H1 (cell line): Measurements from ENCODE around the gene CYP51A1. TPM values are rescaled to one million over a fixed set of nuclear protein-coding genes. Genes with fewer than 3 reads are reported as not detected.

ENCODE experiments used
- CTCF ChIA-PET: fragments of 300-600 bp; sonication (Branson Sonifier 250); formaldehyde crosslinking; loops from one replicate; lab custom pipeline; 2021; ENCODE audit not compliant: partially characterized antibody; lab: Charles Lee
- POLR2A ChIA-PET: fragments of 300-600 bp; sonication (Branson Sonifier 250); formaldehyde crosslinking; loops from one replicate; lab custom pipeline; 2021; ENCODE audit warnings: inconsistent platforms; ENCODE audit not compliant: partially characterized antibody; lab: Charles Lee
- DNase-seq, 2 experiments: peaks; one replicate each; pipeline versions ENCODE4 v3.0.0 to v3.0.0-alpha.2; 2010 to 2022; ENCODE audit warnings: low spot score in 2 of 2, low read depth in 1 of 2, mixed read lengths in 1 of 2
- FAIRE-seq: peaks from 2 replicates; lab custom pipeline; 2011; peaks lifted over from hg19 to GRCh38; lab: Jason Lieb, UNC
- H2AFZ ChIP-seq: 2 replicates; pipeline ENCODE4 v1.8.1; 2012; ENCODE audit warnings: low read length, inconsistent platforms
- H2AK5ac ChIP-seq: 2 replicates; pipeline ENCODE4 v1.6.1; 2013; ENCODE audit warnings: low read depth, low read length
- H2BK120ac ChIP-seq: replicated peaks from 2 replicates; pipeline ENCODE3; 2013; ENCODE audit warnings: low read depth, low read length, inconsistent platforms
- H2BK12ac ChIP-seq: 2 replicates; pipeline ENCODE4 v1.6.1; 2013; ENCODE audit warnings: low read depth, low read length
- H2BK15ac ChIP-seq: 2 replicates; pipeline ENCODE4 v1.6.1; 2013; ENCODE audit warnings: low read length
- H2BK20ac ChIP-seq: 2 replicates; pipeline ENCODE4 v1.6.1; 2013; ENCODE audit warnings: low read length
- H2BK5ac ChIP-seq: 2 replicates; pipeline ENCODE4 v1.6.1; 2013; ENCODE audit warnings: low read depth, low read length
- H3K14ac ChIP-seq: 2 replicates; pipeline ENCODE4 v1.6.1; 2013; ENCODE audit warnings: inconsistent platforms; ENCODE audit not compliant: insufficient read length
- H3K18ac ChIP-seq: 2 replicates; pipeline ENCODE4 v1.6.1; 2013; ENCODE audit warnings: low read length; ENCODE audit errors: extremely low read depth
- H3K23ac ChIP-seq: 2 replicates; pipeline ENCODE4 v1.6.1; 2013; ENCODE audit warnings: inconsistent platforms; ENCODE audit not compliant: insufficient read length
- H3K23me2 ChIP-seq: 2 replicates; pipeline ENCODE4 v1.6.1; 2013; ENCODE audit warnings: low read depth, low read length
- H3K27ac ChIP-seq: 2 replicates; pipeline ENCODE4 v1.6.1; 2011; ENCODE audit warnings: low read depth, low read length, inconsistent platforms
- H3K27me3 ChIP-seq, 4 experiments: replicated peaks in 1 of 4; 1 replicate in 1 of 4; 2 replicates in 3 of 4; pipeline versions ENCODE4 v1.6.1 to v1.8.1; 2011 to 2013; ENCODE audit warnings: low read length in 3 of 4, mild to moderate bottlenecking in 3 of 4, inconsistent platforms in 2 of 4, mixed read lengths in 2 of 4, moderate library complexity in 1 of 4; ENCODE audit not compliant: control insufficient read depth in 3 of 4, insufficient read depth in 3 of 4; ENCODE audit errors: extremely low read depth in 1 of 4
- H3K36me3 ChIP-seq, 4 experiments: 2 replicates each; pipeline versions ENCODE4 v1.6.1 to v1.8.1; 2011 to 2013; ENCODE audit warnings: mild to moderate bottlenecking in 4 of 4, low read length in 3 of 4, moderate library complexity in 2 of 4, control low read depth in 1 of 4, inconsistent platforms in 1 of 4; ENCODE audit not compliant: insufficient read depth in 4 of 4, control insufficient read depth in 2 of 4
- H3K4ac ChIP-seq: replicated peaks from 2 replicates; pipeline ENCODE3; 2013; ENCODE audit warnings: low read length, low read depth, mixed read lengths, inconsistent platforms; ENCODE audit not compliant: insufficient read length
- H3K4me1 ChIP-seq, 4 experiments: replicated peaks in 1 of 4; 1 replicate in 1 of 4; 2 replicates in 3 of 4; pipeline versions ENCODE4 v1.6.1 to v1.8.1; 2011 to 2013; ENCODE audit warnings: low read length in 3 of 4, inconsistent platforms in 2 of 4, mixed read lengths in 1 of 4; ENCODE audit not compliant: insufficient read depth in 4 of 4, control insufficient read depth in 3 of 4
- H3K4me2 ChIP-seq, 2 experiments: 2 replicates each; pipeline versions ENCODE4 v1.6.1 to v1.8.1; 2011 to 2013; ENCODE audit warnings: low read depth in 2 of 2, low read length in 2 of 2, control low read depth in 1 of 2, inconsistent platforms in 1 of 2, mild to moderate bottlenecking in 1 of 2; ENCODE audit not compliant: insufficient read depth in 1 of 2
- H3K4me3 ChIP-seq, 4 experiments: fragments of 200-600, 300-600 bp in 1 of 4; sonication (generic), shearing (Covaris generic), sonication (Bioruptor Twin) in 1 of 4; 2 replicates each; pipeline versions ENCODE4 v1.5.1 to v1.8.1; 2011 to 2016; ENCODE audit warnings: low read length in 4 of 4, low read depth in 3 of 4, control low read depth in 2 of 4, inconsistent platforms in 2 of 4, mild to moderate bottlenecking in 2 of 4, mixed read lengths in 1 of 4, moderate library complexity in 1 of 4; ENCODE audit not compliant: insufficient read depth in 2 of 4; ENCODE audit errors: extremely low read depth in 1 of 4
- H3K56ac ChIP-seq: replicated peaks from 2 replicates; pipeline ENCODE3; 2013; ENCODE audit warnings: low read depth, mild to moderate bottlenecking, mixed read lengths, low read length, inconsistent platforms; ENCODE audit not compliant: insufficient read length
- H3K79me1 ChIP-seq: 2 replicates; pipeline ENCODE4 v1.6.1; 2013; ENCODE audit warnings: low read depth, low read length, control low read depth
- H3K79me2 ChIP-seq, 2 experiments: 2 replicates each; pipeline versions ENCODE4 v1.6.1 to v1.8.1; 2012 to 2013; ENCODE audit warnings: low read length in 2 of 2, mild to moderate bottlenecking in 2 of 2, inconsistent platforms in 1 of 2; ENCODE audit not compliant: insufficient read depth in 2 of 2, control insufficient read depth in 1 of 2
- H3K9ac ChIP-seq, 4 experiments: replicated peaks in 1 of 4; 1 replicate in 1 of 4; 2 replicates in 3 of 4; pipeline versions ENCODE4 v1.6.1 to v1.8.1; 2011 to 2013; ENCODE audit warnings: low read depth in 3 of 4, low read length in 3 of 4, control low read depth in 2 of 4, mild to moderate bottlenecking in 2 of 4, moderate library complexity in 2 of 4, inconsistent platforms in 1 of 4; ENCODE audit errors: extremely low read depth in 1 of 4
- H3K9me3 ChIP-seq, 2 experiments: 2 replicates each; pipeline versions ENCODE4 v1.6.1 to v1.8.1; 2012 to 2013; ENCODE audit warnings: mild to moderate bottlenecking in 2 of 2, moderate library complexity in 2 of 2, control low read depth in 1 of 2, inconsistent platforms in 1 of 2, low read depth in 1 of 2, low read length in 1 of 2, mixed read lengths in 1 of 2; ENCODE audit not compliant: insufficient read depth in 2 of 2
- H4K20me1 ChIP-seq, 2 experiments: replicated peaks in 1 of 2; 2 replicates each; pipeline versions ENCODE3 to v1.8.1; 2011 to 2013; ENCODE audit warnings: inconsistent platforms in 2 of 2, low read length in 2 of 2, mild to moderate bottlenecking in 1 of 2; ENCODE audit not compliant: insufficient read depth in 2 of 2, control insufficient read depth in 1 of 2
- H4K5ac ChIP-seq: 2 replicates; pipeline ENCODE4 v1.6.1; 2013; ENCODE audit warnings: low read length, low read depth, mixed read lengths, inconsistent platforms; ENCODE audit not compliant: insufficient read length
- H4K8ac ChIP-seq: 2 replicates; pipeline ENCODE4 v1.8.0; 2013; ENCODE audit warnings: mild to moderate bottlenecking, moderate library complexity, low read length, inconsistent platforms; ENCODE audit not compliant: insufficient read depth; ENCODE audit errors: extremely low read depth
- H4K91ac ChIP-seq: replicated peaks from 2 replicates; pipeline ENCODE3; 2013; ENCODE audit warnings: low read length, mixed read lengths, inconsistent platforms; ENCODE audit not compliant: insufficient read length
- BACH1 ChIP-seq: IDR thresholded peaks from 2 replicates; pipeline ENCODE4 v1.6.1; 2012; ENCODE audit warnings: low read length, improper control_type of control experiment
- BCL11A ChIP-seq, 2 experiments: IDR thresholded peaks; one replicate each; pipeline ENCODE4 v1.6.1; 2011; ENCODE audit warnings: low read depth in 2 of 2, low read length in 2 of 2, mild to moderate bottlenecking in 2 of 2
- CHD1 ChIP-seq: IDR thresholded peaks from 2 replicates; pipeline ENCODE4 v1.6.1; 2012; ENCODE audit warnings: low read depth, low read length, improper control_type of control experiment
- GABPA ChIP-seq: IDR thresholded peaks from 2 replicates; pipeline ENCODE4 v1.6.1; 2011; ENCODE audit warnings: mild to moderate bottlenecking, low read length, moderate library complexity, borderline replicate concordance; ENCODE audit not compliant: insufficient read depth
- GTF2F1 ChIP-seq: IDR thresholded peaks from 2 replicates; pipeline ENCODE4 v1.6.1; 2012; ENCODE audit warnings: low read depth, low read length, improper control_type of control experiment, borderline replicate concordance
- WGBS, 2 experiments: shearing (Covaris generic) in 1 of 2; methylation state at CpG; one replicate each; pipeline versions ENCODE4 v1.1.6 to v1.1.7; 2013 to 2015; ENCODE audit warnings: low lambda C conversion rate in 2 of 2, mixed read lengths in 2 of 2, inconsistent platforms in 1 of 2, low coverage in 1 of 2, missing lambda C conversion rate in 1 of 2; ENCODE audit not compliant: insufficient replicate concordance in 2 of 2, insufficient coverage in 1 of 2, insufficient read length in 1 of 2; ENCODE audit errors: extremely low coverage in 1 of 2, missing lambda C conversion rate in 1 of 2; 5-methylcytosine and 5-hydroxymethylcytosine counted together
- polyA plus RNA-seq, 7 experiments: library from polyadenylated mRNA; depleted of rRNA in 3 of 7; stranded (reverse) in 5 of 7; unstranded in 2 of 7; fragments of >200 nt in 5 of 7; fragments of 200-250 nt in 2 of 7; gene quantifications; 1 replicate in 5 of 7; 2 replicates in 1 of 7; 4 replicates in 1 of 7; pipeline versions ENCODE4 v1.2.1 to v1.2.3, GENCODE V29; 2011 to 2013; ENCODE audit warnings: missing spikeins in 2 of 7, mixed read lengths in 2 of 7
- total RNA-seq: library from RNA; stranded (reverse); fragmentation: NEBNext Ultra II Directional; extraction: Animal tissue kit (Norgen Biotek cat#: 25700); gene quantifications from 2 replicates; pipeline ENCODE4 v1.2.1, GENCODE V29; 2021

Gene CYP51A1
- total and polyA plus RNA-seq, 2 of the 8 experiments (the other 6 are each of a cell fraction or from before 2014, with no cell fraction given): 9.8 to 111 TPM

DNA sequence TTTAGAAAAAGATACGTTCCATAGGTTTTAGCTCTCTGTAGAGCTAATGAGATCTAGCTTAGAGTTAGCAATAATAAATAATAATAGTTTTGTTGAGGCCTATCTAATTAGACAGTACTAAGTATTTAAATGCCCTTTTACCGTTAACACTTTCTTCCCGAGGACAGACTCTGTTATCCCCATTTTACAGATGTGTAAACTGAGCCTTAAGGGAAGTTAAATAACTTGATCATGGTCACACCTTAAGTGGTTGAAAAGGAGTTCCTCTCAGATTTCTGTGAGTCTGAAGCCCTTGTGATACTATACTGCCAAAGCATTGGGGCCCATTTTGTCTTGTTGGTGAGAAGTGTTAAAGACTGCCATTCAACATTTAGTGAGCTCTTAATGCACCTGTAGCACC, 61.6 kb downstream of the CYP51A1 start:
- H3K79me1 ChIP-seq: no peaks in the 10 kb centered on the region
- H3K18ac ChIP-seq: no peak overlapping the region
- H3K27me3 ChIP-seq: no peaks in the 10 kb centered on the region
- ChIA-PET POLR2A (no interaction called here), CTCF (no interaction called here)
- H4K20me1 ChIP-seq: no peaks in the 10 kb centered on the region
- no peak overlapping the region for H2AFZ ChIP-seq
- H3K4ac ChIP-seq: no peak overlapping the region
- no peak overlapping the region for H2BK120ac ChIP-seq
- H4K8ac ChIP-seq: no peak overlapping the region
- H2BK20ac ChIP-seq: no peak overlapping the region
- H3K56ac ChIP-seq: no peak overlapping the region
- H3K14ac ChIP-seq: no peak overlapping the region
- no peak overlapping the region for H3K4me3 ChIP-seq
- H2BK15ac ChIP-seq: no peak overlapping the region
- no peak overlapping the region for H2AK5ac ChIP-seq
- peaks cover 0 to 6% (median 4%) of the 10 kb centered on the region in 4 experiments; a peak in 4 of 8 replicates for H3K36me3 ChIP-seq
- FAIRE-seq (no peak), DNase-seq (no peak)
- no peak overlapping the region for H3K27ac ChIP-seq
- no peak overlapping the region for H3K9ac ChIP-seq
- no peak overlapping the region for H2BK5ac ChIP-seq
- no peak overlapping the region for H3K23ac ChIP-seq
- H2BK12ac ChIP-seq: no peak overlapping the region
- no peak overlapping the region for H4K5ac ChIP-seq
- 92 to 100% methylated on average over 1 to 3 of the region's 3 CpGs for WGBS, 2 experiments
- H3K4me1 ChIP-seq: no peaks in the 10 kb centered on the region
- H3K4me2 ChIP-seq: no peak overlapping the region
- no peak overlapping the region for H4K91ac ChIP-seq
- no peaks in the 10 kb centered on the region for H3K23me2 ChIP-seq
- TF ChIP-seq CHD1 (no peak), BCL11A (IDR thresholded peaks at IDR 0.05; ENCODE audit: low read depth in 2 of 2, low read length in 2 of 2) (no peak), GABPA (no peak), BACH1 (no peak), GTF2F1 (no peak)
- no peaks in the 10 kb centered on the region for H3K9me3 ChIP-seq
- no peaks in the 10 kb centered on the region for H3K79me2 ChIP-seq
